Gastrocnemius medialis (tissue), 4 donors: Measurements from ENCODE around the gene INKA1. TPM values are rescaled to one million over a fixed set of nuclear protein-coding genes. Genes with fewer than 3 reads are reported as not detected.
"Not testable (repeated sequence)": the region's sequence is repeated elsewhere in the genome, so short reads cannot be mapped to it uniquely, and the experiment has no call there.

Source experiments
- ATAC-seq, 2 donors: fragments of 150-250 bp; one replicate each; pipeline ENCODE4 v1.9.1; 2016
- DNase-seq, 2 donors: peaks; one replicate each; pipeline ENCODE4 v3.0.0-alpha.2; 2019
- H3K27ac ChIP-seq, 4 donors: fragments of 200-600 bp; sonication (generic); 1 replicate in 1 of 4; 2 replicates in 3 of 4; pipeline ENCODE4 v1.5.1; 2016 to 2018; ENCODE audit warnings: mild to moderate bottlenecking in 2 of 4, moderate library complexity in 1 of 4
- H3K27me3 ChIP-seq, 3 donors: fragments of 200-600 bp; sonication (generic) in 2 of 3; 1 replicate in 1 of 3; 2 replicates in 2 of 3; pipeline versions ENCODE4 v1.5.1 to v1.6.0; 2016 to 2019; ENCODE audit warnings: mild to moderate bottlenecking in 1 of 3, moderate library complexity in 1 of 3
- H3K36me3 ChIP-seq, 2 donors: fragments of 200-600 bp; sonication (generic) in 1 of 2; one replicate each; pipeline ENCODE4 v1.5.1; 2017 to 2018
- H3K4me1 ChIP-seq, 2 donors: fragments of 200-600 bp; sonication (generic) in 1 of 2; one replicate each; pipeline ENCODE4 v1.5.1; 2016 to 2017; ENCODE audit warnings: mild to moderate bottlenecking in 2 of 2
- H3K4me3 ChIP-seq, 4 donors: fragments of 200-600 bp; sonication (generic) in 3 of 4; 1 replicate in 1 of 4; 2 replicates in 3 of 4; pipeline ENCODE4 v1.5.1; 2016 to 2019; ENCODE audit warnings: mild to moderate bottlenecking in 2 of 4
- H3K9me3 ChIP-seq, 3 donors: fragments of 200-600 bp; sonication (generic) in 2 of 3; 1 replicate in 1 of 3; 2 replicates in 2 of 3; pipeline ENCODE4 v1.5.1; 2016 to 2019
- CTCF ChIP-seq, 5 experiments: fragments of 450-650 bp in 3 of 5; fragments of 200-600 bp in 2 of 5; sonication (generic) in 2 of 5; IDR thresholded peaks in 4 of 5; conservative IDR thresholded peaks in 1 of 5; 1 replicate in 4 of 5; 2 replicates in 1 of 5; pipeline ENCODE4 v1.5.1; 2016 to 2019; ENCODE audit warnings: antibody characterized with exemption in 5 of 5, mild to moderate bottlenecking in 3 of 5, moderate library complexity in 3 of 5
- POLR2A ChIP-seq, 2 donors: fragments of 450-650 bp; IDR thresholded peaks; one replicate each; pipeline ENCODE4 v1.6.1; 2017; ENCODE audit warnings: antibody characterized with exemption in 2 of 2, mild to moderate bottlenecking in 2 of 2, moderate library complexity in 2 of 2
- in situ Hi-C, 4 donors: fragments of 200-750 bp; cut with MboI; loops; one replicate each; pipeline versions ENCODE4 v1.15.0 to v1.8.0; 2017; ENCODE audit warnings: low sequenced_read_pairs in 4 of 4
- intact Hi-C: fragments of 100-400 bp; cut with DNase I; formaldehyde crosslinking; loops from one replicate; pipeline ENCODE4 v1.15.1; 2023; ENCODE audit warnings: low total_unique reads
- total RNA-seq, 4 donors: library from RNA; depleted of rRNA; stranded (reverse); fragments of >200 nt; gene quantifications; one replicate each; pipeline versions ENCODE4 v1.1.0 to v1.2.3, GENCODE V29; 2016

The INKA1 gene
- total RNA-seq, 4 donors from 2014 or later: 1.1 to 10.9 (median 5.2) TPM; not detected in 1

DNA sequence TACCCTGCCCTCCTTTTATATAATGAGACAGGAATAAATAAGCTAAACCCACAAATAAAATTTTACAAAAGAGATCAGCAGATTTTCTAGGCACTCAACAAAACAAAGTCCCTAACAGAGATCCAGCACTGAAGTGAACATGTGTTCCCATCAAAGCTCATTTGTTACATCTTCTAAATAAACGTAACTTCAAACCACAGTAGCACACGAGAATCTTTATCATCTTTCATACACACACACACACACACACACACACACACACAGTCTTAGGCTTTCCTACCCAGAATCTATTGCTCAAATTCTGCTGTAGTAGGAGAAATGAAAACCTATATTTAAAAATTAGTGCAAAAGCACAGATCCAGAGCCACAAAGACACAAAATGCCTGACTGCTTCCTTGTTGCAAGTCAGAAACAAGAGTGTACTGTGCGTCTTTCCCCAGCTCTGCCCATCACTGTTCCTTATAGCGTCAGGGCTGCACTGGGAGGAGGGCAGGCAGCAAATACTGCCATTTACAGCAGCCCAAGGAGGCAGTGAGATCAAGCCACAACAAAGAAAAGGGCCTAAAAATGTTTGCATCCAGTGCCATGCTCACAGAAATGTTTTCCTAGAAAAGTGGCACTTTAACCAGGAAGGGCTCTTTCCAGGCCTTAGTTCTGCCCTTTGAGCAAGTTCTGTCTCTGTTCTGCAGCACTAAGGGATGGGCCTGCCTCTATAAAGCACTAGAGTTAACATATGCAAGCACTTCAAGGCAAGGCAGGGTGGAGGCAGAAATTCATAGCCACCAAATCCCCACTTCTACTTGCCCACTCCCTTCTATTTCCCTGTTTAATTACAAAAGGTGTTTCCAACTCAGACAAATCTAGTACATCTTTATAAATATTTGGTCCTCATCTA lies 22.7 kb upstream of the INKA1 start:
- Histone ChIP-seq H3K27ac (no peak overlapping the region), H3K4me1 (peaks cover 16 to 25% of the 10 kb centered on the region in 2 donors), H3K9me3 (no peaks in the 10 kb centered on the region), H3K27me3 (no peaks in the 10 kb centered on the region), H3K36me3 (peaks cover 0 to 15% of the 10 kb centered on the region in 2 donors), H3K4me3 (no peak overlapping the region)
- ATAC-seq: no peak
- intact Hi-C loops (loop anchor here (10.0 kb wide), 1 partner anchor 936 kb away; the partner anchor contains the start of gene PRKAR2A), in situ Hi-C loops (no loop called here)
- DNase-seq: no peak
- no peak for TF ChIP-seq CTCF (IDR thresholded peaks at IDR 0.05 in 4 of 5, conservative IDR thresholded peaks at IDR 0.05 in 1 of 5)
- TF ChIP-seq POLR2A (IDR thresholded peaks at IDR 0.05): no peak

GRCh38 chr3:49780975-49781365 lies 22.1 kb upstream of the INKA1 start:
- ATAC-seq, H3K9me3 ChIP-seq, H3K4me3 ChIP-seq, DNase-seq, H3K27ac ChIP-seq, H3K27me3 ChIP-seq, in situ Hi-C loops: not testable (repeated sequence)
- Histone ChIP-seq H3K36me3 (peaks cover 0 to 15% of the 10 kb centered on the region in 2 donors), H3K4me1 (peaks cover 20 to 26% of the 10 kb centered on the region in 2 donors)
- intact Hi-C loops: loop anchor here (10.0 kb wide), 1 partner anchor 936 kb away; the partner anchor contains the start of gene PRKAR2A

DNA sequence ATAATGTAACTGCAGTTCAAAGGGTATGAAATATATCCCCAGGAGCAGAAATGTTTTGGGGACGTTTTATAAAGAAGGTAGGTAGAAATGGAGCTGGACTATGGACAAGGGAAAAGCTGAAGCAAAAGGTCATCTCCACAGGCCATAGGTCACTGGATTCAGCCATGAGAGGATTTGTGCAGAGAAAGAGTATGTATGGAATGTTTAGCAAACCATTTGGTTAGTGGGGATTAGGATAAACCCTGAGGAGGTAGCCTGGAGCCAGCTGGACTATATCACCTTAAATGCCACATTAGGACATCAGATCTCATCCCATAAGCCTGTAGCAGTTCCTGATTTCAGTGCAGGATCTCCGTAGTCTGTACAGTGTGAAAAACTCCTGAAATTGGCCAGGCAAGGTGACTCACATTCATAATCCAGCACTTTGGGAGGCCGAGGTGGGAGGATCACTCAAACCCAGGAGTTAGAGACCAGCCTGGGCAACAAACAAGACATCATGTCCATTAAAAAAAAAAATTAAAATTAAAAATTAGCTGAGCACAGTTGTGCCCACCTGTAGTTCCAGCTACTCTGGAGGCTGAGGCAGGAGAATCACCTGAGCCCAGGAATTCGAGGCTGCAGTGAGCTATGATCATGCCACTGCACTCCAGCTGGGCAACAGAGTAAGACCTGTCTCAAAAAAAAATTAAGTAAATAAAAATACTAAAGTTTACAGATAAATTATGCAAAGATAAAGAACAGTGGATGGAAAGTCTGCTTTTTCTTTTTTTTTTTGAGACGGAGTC lies 21.5 kb upstream of the INKA1 start:
- H3K36me3 ChIP-seq: peaks cover 0 to 15% of the 10 kb centered on the region in 2 donors
- no peak for DNase-seq
- no peak overlapping the region for H3K27ac ChIP-seq
- ATAC-seq: no peak
- H3K9me3 ChIP-seq: no peaks in the 10 kb centered on the region
- H3K4me3 ChIP-seq: no peak overlapping the region
- H3K27me3 ChIP-seq: no peaks in the 10 kb centered on the region
- in situ Hi-C loops: no loop called here
- intact Hi-C loops: loop anchor here (10.0 kb wide), 1 partner anchor 937 kb away; the partner anchor contains the start of gene PRKAR2A
- peaks cover 20 to 26% of the 10 kb centered on the region in 2 donors for H3K4me1 ChIP-seq
- TF ChIP-seq CTCF (IDR thresholded peaks at IDR 0.05 in 4 of 5, conservative IDR thresholded peaks at IDR 0.05 in 1 of 5) (no peak), POLR2A (IDR thresholded peaks at IDR 0.05) (no peak)

GRCh38 chr3:49782277-49782676 lies 20.8 kb upstream of the INKA1 start:
- H3K4me3 ChIP-seq, H3K27me3 ChIP-seq, ATAC-seq, H3K27ac ChIP-seq, H3K9me3 ChIP-seq, DNase-seq, in situ Hi-C loops: not testable (repeated sequence)
- Histone ChIP-seq H3K4me1 (peaks cover 26% of the 10 kb centered on the region in 2 donors), H3K36me3 (peaks cover 0 to 15% of the 10 kb centered on the region in 2 donors)
- intact Hi-C loops: loop anchor here (10.0 kb wide), 1 partner anchor 937 kb away; the partner anchor contains the start of gene PRKAR2A

- H3K4me3 ChIP-seq: peak overlapping the region; percentile 77 to 93 (median 86)
- no peaks in the 10 kb centered on the region for H3K27me3 ChIP-seq
- in situ Hi-C loops (no loop called here), intact Hi-C loops (loop anchor here (1.0 to 10.0 kb wide), 4 partner anchors 20 to 941 kb away; partner anchors contain the start of gene PRKAR2A)
- peak overlapping the region; percentile 90 to 97 (median 94) for H3K27ac ChIP-seq
- ATAC-seq: peak; percentile 59 to 65
- TF ChIP-seq POLR2A (IDR thresholded peaks at IDR 0.05) (no peak), CTCF (IDR thresholded peaks at IDR 0.05 in 4 of 5, conservative IDR thresholded peaks at IDR 0.05 in 1 of 5) (no peak)
- peaks cover 0 to 11% of the 10 kb centered on the region in 2 donors for H3K36me3 ChIP-seq
- peak in 1 of 2 donors; percentile 28 for DNase-seq
- H3K4me1 ChIP-seq: peaks cover 15 to 21% of the 10 kb centered on the region in 2 donors
- H3K9me3 ChIP-seq: no peaks in the 10 kb centered on the region
Observed at GRCh38 chr3:49785565-49786356, 17.3 kb upstream of the INKA1 start.
